ENCODE results near the gene TMCC1. TPM values are rescaled to one million over a fixed set of nuclear protein-coding genes. Genes with fewer than 3 reads are reported as not detected.

Gene TMCC1
- total and polyA plus RNA-seq, 10 of the 15 experiments (the other 5 are each of a cell fraction or from before 2014, with no cell fraction given): 2.3 to 21.1 (median 8.4) TPM

DNA sequence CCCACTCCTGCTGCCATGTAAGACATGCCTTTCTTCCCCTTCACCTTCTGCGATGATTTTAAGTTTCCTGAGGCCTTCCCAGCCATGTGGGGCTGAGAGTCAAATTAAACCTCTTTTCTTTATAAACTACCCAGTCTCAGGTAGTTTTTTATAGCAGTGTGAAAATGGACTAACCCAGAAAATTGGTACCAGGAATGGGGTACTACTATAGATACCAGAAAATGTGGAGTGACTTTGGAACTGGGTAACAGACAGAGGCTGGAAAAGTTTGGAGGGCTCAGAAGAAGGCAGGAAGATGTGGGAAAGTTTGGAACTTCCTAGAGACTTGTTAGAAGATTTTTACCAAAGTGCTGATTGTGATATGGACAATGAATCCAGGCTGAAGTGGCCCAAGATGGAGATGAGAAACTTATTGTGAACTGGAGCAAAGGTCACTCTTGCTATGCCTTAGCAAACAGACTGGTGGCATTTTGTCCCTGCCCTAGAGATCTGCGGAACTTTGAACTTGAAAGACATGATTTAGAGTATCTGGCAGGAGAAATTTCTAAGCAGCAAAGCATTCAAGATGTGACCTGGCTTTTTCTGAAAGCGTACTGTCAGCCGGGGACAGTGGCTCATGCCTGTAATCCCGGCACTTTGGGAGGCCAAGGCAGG, 52.7 kb downstream of the TMCC1 start:
- DNase-seq (ENCODE audit: low read depth, low spot score): no peak
- no peak overlapping the region for H3K4me2 ChIP-seq (ENCODE audit: control insufficient read depth, insufficient read depth)
- no peak overlapping the region for H3K9ac ChIP-seq (ENCODE audit: control insufficient read depth, insufficient read depth, low read length)
- no peak overlapping the region for H3K27ac ChIP-seq (ENCODE audit: control insufficient read depth, insufficient read depth)
- no peak for FAIRE-seq
- in situ Hi-C loops (cut with MboI) (no loop called here), intact Hi-C loops (cut with micrococcal nuclease; ENCODE audit: unreplicated experiment) (no loop called here)
- TF ChIP-seq NR2C2 (IDR thresholded peaks at IDR 0.05; ENCODE audit: borderline replicate concordance, control insufficient read depth, insufficient read length, low read depth): no peak
- no peak for TF ChIP-seq MTA3 (IDR thresholded peaks at IDR 0.05; ENCODE audit: borderline replicate concordance, low read length)
- TF ChIP-seq WRNIP1 (IDR thresholded peaks at IDR 0.05; ENCODE audit: borderline replicate concordance, low read depth, low read length): no peak
- TF ChIP-seq CREB1 (IDR thresholded peaks at IDR 0.05; ENCODE audit: low read depth): no peak
- TF ChIP-seq PAX8 (IDR thresholded peaks at IDR 0.05): no peak
- no peak for TF ChIP-seq ZNF207 (IDR thresholded peaks at IDR 0.05; ENCODE audit: borderline replicate concordance)
- TF ChIP-seq YY1 (IDR thresholded peaks at IDR 0.05; ENCODE audit: low read depth, low read length): no peak
- H3K4me3 ChIP-seq: no peak overlapping the region
- BruUV-seq (replicated peaks): no TSS peak
- ChIA-PET POLR2A (interaction anchor here (0.6 kb wide), 2 partner anchors 47 to 350 kb away, joined by 3 read pairs; no protein-coding TSS in a partner anchor), RAD21 (ENCODE audit: unreplicated experiment) (no interaction called here), SMC1A (ENCODE audit: uncharacterized antibody, unreplicated experiment) (interaction anchor here (1.4 kb wide), 1 partner anchor 18 kb away, joined by 3 read pairs; no protein-coding TSS in a partner anchor), CTCF (no interaction called here)
- no peaks in the 10 kb centered on the region for H4K20me1 ChIP-seq (ENCODE audit: control insufficient read depth, insufficient read depth)
- H2AFZ ChIP-seq (ENCODE audit: control insufficient read depth, low read depth, low read length): no peak overlapping the region
- H3K27me3 ChIP-seq (replicated peaks in 1 of 2; ENCODE audit: control insufficient read depth in 2 of 2, insufficient read depth in 2 of 2, low read length in 1 of 2): no peaks in the 10 kb centered on the region
- 99% methylated on average over 5 of the region's 5 CpGs for WGBS (ENCODE audit: insufficient coverage, insufficient replicate concordance, low lambda C conversion rate, missing lambda C conversion rate)
- no peaks in the 10 kb centered on the region; a peak in 1 of 4 replicates for H3K36me3 ChIP-seq (ENCODE audit: control insufficient read depth in 2 of 2, insufficient read depth in 2 of 2, low read length in 1 of 2)
- H3K4me1 ChIP-seq (ENCODE audit: control insufficient read depth, insufficient read depth, low read length): no peaks in the 10 kb centered on the region
- H3K9me3 ChIP-seq (replicated peaks; ENCODE audit: control insufficient read depth, insufficient read depth, low read length): peaks cover 1% of the 10 kb centered on the region; the same call in 1 of the 3 replicates
- no peaks in the 10 kb centered on the region for H3K79me2 ChIP-seq (ENCODE audit: control insufficient read depth, insufficient read depth, low read length)
- no peak for ATAC-seq

- DNase-seq (ENCODE audit: low read depth, low spot score) (no peak), FAIRE-seq (no peak), ATAC-seq (no peak)
- no peak overlapping the region for H3K9ac ChIP-seq (ENCODE audit: control insufficient read depth, insufficient read depth, low read length)
- H3K27ac ChIP-seq (ENCODE audit: control insufficient read depth, insufficient read depth): no peak overlapping the region
- CTCF ChIA-PET: interaction anchor here (1.0 to 1.8 kb wide), 4 partner anchors 9 to 211 kb away, joined by 3 to 7 read pairs (median 4); no protein-coding TSS in a partner anchor
- intact Hi-C loops (cut with micrococcal nuclease; ENCODE audit: unreplicated experiment): no loop called here
- no peak overlapping the region for H3K4me2 ChIP-seq (ENCODE audit: control insufficient read depth, insufficient read depth)
- peaks cover 1% of the 10 kb centered on the region; the same call in 1 of the 3 replicates for H3K9me3 ChIP-seq (replicated peaks; ENCODE audit: control insufficient read depth, insufficient read depth, low read length)
- POLR2A ChIA-PET: interaction anchor here (0.5 kb wide), 1 partner anchor 246 kb away, joined by 3 read pairs; no protein-coding TSS in a partner anchor
- H3K4me1 ChIP-seq (ENCODE audit: control insufficient read depth, insufficient read depth, low read length): no peaks in the 10 kb centered on the region
- H2AFZ ChIP-seq (ENCODE audit: control insufficient read depth, low read depth, low read length): no peak overlapping the region
- no peaks in the 10 kb centered on the region for H3K27me3 ChIP-seq (replicated peaks in 1 of 2; ENCODE audit: control insufficient read depth in 2 of 2, insufficient read depth in 2 of 2, low read length in 1 of 2)
- no TSS peak for BruUV-seq (replicated peaks)
- RAD21 ChIA-PET (ENCODE audit: unreplicated experiment): no interaction called here
- SMC1A ChIA-PET (ENCODE audit: uncharacterized antibody, unreplicated experiment): interaction anchor here (1.6 kb wide), 1 partner anchor 21 kb away, joined by 3 read pairs; no protein-coding TSS in a partner anchor
- 95% methylated on average over 6 of the region's 6 CpGs for WGBS (ENCODE audit: insufficient coverage, insufficient replicate concordance, low lambda C conversion rate, missing lambda C conversion rate)
- no peaks in the 10 kb centered on the region; a peak in 1 of 4 replicates for H3K36me3 ChIP-seq (ENCODE audit: control insufficient read depth in 2 of 2, insufficient read depth in 2 of 2, low read length in 1 of 2)
- H3K79me2 ChIP-seq (ENCODE audit: control insufficient read depth, insufficient read depth, low read length): no peaks in the 10 kb centered on the region
- no peaks in the 10 kb centered on the region for H4K20me1 ChIP-seq (ENCODE audit: control insufficient read depth, insufficient read depth)
- in situ Hi-C loops (cut with MboI): no loop called here
- no peak overlapping the region for H3K4me3 ChIP-seq
- TF ChIP-seq ZNF24 (IDR thresholded peaks at IDR 0.05) (no peak), RB1 (IDR thresholded peaks at IDR 0.05; ENCODE audit: borderline replicate concordance) (no peak)
- TF ChIP-seq, protein P1, sequence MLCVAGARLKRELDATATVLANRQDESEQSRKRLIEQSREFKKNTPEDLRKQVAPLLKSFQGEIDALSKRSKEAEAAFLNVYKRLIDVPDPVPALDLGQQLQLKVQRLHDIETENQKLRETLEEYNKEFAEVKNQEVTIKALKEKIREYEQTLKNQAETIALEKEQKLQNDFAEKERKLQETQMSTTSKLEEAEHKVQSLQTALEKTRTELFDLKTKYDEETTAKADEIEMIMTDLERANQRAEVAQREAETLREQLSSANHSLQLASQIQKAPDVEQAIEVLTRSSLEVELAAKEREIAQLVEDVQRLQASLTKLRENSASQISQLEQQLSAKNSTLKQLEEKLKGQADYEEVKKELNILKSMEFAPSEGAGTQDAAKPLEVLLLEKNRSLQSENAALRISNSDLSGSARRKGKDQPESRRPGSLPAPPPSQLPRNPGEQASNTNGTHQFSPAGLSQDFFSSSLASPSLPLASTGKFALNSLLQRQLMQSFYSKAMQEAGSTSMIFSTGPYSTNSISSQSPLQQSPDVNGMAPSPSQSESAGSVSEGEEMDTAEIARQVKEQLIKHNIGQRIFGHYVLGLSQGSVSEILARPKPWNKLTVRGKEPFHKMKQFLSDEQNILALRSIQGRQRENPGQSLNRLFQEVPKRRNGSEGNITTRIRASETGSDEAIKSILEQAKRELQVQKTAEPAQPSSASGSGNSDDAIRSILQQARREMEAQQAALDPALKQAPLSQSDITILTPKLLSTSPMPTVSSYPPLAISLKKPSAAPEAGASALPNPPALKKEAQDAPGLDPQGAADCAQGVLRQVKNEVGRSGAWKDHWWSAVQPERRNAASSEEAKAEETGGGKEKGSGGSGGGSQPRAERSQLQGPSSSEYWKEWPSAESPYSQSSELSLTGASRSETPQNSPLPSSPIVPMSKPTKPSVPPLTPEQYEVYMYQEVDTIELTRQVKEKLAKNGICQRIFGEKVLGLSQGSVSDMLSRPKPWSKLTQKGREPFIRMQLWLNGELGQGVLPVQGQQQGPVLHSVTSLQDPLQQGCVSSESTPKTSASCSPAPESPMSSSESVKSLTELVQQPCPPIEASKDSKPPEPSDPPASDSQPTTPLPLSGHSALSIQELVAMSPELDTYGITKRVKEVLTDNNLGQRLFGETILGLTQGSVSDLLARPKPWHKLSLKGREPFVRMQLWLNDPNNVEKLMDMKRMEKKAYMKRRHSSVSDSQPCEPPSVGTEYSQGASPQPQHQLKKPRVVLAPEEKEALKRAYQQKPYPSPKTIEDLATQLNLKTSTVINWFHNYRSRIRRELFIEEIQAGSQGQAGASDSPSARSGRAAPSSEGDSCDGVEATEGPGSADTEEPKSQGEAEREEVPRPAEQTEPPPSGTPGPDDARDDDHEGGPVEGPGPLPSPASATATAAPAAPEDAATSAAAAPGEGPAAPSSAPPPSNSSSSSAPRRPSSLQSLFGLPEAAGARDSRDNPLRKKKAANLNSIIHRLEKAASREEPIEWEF (IDR thresholded peaks at IDR 0.05; ENCODE audit: insufficient replicate concordance, low read depth, low read length): no peak
Measured at GRCh38 chr3:129838086-129838485, 55.4 kb downstream of the TMCC1 start.

All from GM12878 (cell line).